ENCODE measurements around the gene PTGS1. TPM values are rescaled to one million over a fixed set of nuclear protein-coding genes. Genes with fewer than 3 reads are reported as not detected.

PTGS1 gene
- total RNA-seq, 1 experiment from 2014 or later = 0.39 TPM

GRCh38 chr9:122337556-122337929 lies 33.3 kb upstream of the PTGS1 start:
- Histone ChIP-seq H3K4me1 (replicated peaks) (no peaks in the 10 kb centered on the region), H3K9me3 (replicated peaks) (no peaks in the 10 kb centered on the region)
- DNase-seq (ENCODE audit: low read depth in 1 of 2, low spot score in 2 of 2) = no peak

GRCh38 chr9:122338536-122338935 lies 32.3 kb upstream of the PTGS1 start:
- H3K9me3 ChIP-seq (replicated peaks) = no peaks in the 10 kb centered on the region
- H3K4me3 ChIP-seq = no peak overlapping the region
- no peaks in the 10 kb centered on the region for H3K4me1 ChIP-seq (replicated peaks)
- H3K27me3 ChIP-seq (replicated peaks) = no peaks in the 10 kb centered on the region
- DNase-seq (ENCODE audit: low read depth in 1 of 2, low spot score in 2 of 2) = no peak
- no peaks in the 10 kb centered on the region for H3K36me3 ChIP-seq
- H3K27ac ChIP-seq = no peak overlapping the region

More at GRCh38 chr9:122337556-122337929, 33.3 kb upstream of the PTGS1 start:
- Histone ChIP-seq H3K4me3 (no peak overlapping the region), H3K27ac (no peak overlapping the region), H3K36me3 (no peaks in the 10 kb centered on the region), H3K27me3 (replicated peaks) (no peaks in the 10 kb centered on the region)

- no peaks in the 10 kb centered on the region for H3K4me1 ChIP-seq (replicated peaks)
- no peaks in the 10 kb centered on the region for H3K27me3 ChIP-seq (replicated peaks)
- DNase-seq (ENCODE audit: low read depth in 1 of 2, low spot score in 2 of 2) = no peak
- H3K36me3 ChIP-seq = no peaks in the 10 kb centered on the region
- H3K27ac ChIP-seq = no peak overlapping the region
- no peaks in the 10 kb centered on the region for H3K9me3 ChIP-seq (replicated peaks)
- H3K4me3 ChIP-seq = no peak overlapping the region
Observed at GRCh38 chr9:122338994-122339393, 31.8 kb upstream of the PTGS1 start.

GRCh38 chr9:122339579-122339978 lies 31.2 kb upstream of the PTGS1 start:
- no peaks in the 10 kb centered on the region for H3K36me3 ChIP-seq
- no peaks in the 10 kb centered on the region for H3K27me3 ChIP-seq (replicated peaks)
- no peaks in the 10 kb centered on the region for H3K9me3 ChIP-seq (replicated peaks)
- H3K4me3 ChIP-seq = no peak overlapping the region
- H3K4me1 ChIP-seq (replicated peaks) = no peaks in the 10 kb centered on the region
- no peak for DNase-seq (ENCODE audit: low read depth in 1 of 2, low spot score in 2 of 2)
- no peak overlapping the region for H3K27ac ChIP-seq

- H3K4me1 ChIP-seq (replicated peaks) = no peaks in the 10 kb centered on the region
- no peak overlapping the region for H3K4me3 ChIP-seq
- no peaks in the 10 kb centered on the region for H3K27me3 ChIP-seq (replicated peaks)
- H3K9me3 ChIP-seq (replicated peaks) = no peaks in the 10 kb centered on the region
- no peaks in the 10 kb centered on the region for H3K36me3 ChIP-seq
- no peak for DNase-seq (ENCODE audit: low read depth in 1 of 2, low spot score in 2 of 2)
- no peak overlapping the region for H3K27ac ChIP-seq
Observed at GRCh38 chr9:122340161-122340560, 30.7 kb upstream of the PTGS1 start.

- DNase-seq (ENCODE audit: low read depth in 1 of 2, low spot score in 2 of 2) = no peak
- Histone ChIP-seq H3K9me3 (replicated peaks) (no peaks in the 10 kb centered on the region), H3K4me1 (replicated peaks) (peaks cover 8% of the 10 kb centered on the region), H3K27ac (no peak overlapping the region), H3K27me3 (replicated peaks) (peaks cover 7% of the 10 kb centered on the region), H3K36me3 (no peaks in the 10 kb centered on the region), H3K4me3 (no peak overlapping the region)
Observed at GRCh38 chr9:122342323-122343050, 28.3 kb upstream of the PTGS1 start.

- peak overlapping the region; percentile 32 for H3K4me3 ChIP-seq
- H3K36me3 ChIP-seq = no peaks in the 10 kb centered on the region
- peaks cover 7% of the 10 kb centered on the region for H3K27me3 ChIP-seq (replicated peaks)
- H3K9me3 ChIP-seq (replicated peaks) = no peaks in the 10 kb centered on the region
- no peak overlapping the region for H3K27ac ChIP-seq
- no peak for DNase-seq (ENCODE audit: low read depth in 1 of 2, low spot score in 2 of 2)
- H3K4me1 ChIP-seq (replicated peaks) = peaks cover 18% of the 10 kb centered on the region
Observed at GRCh38 chr9:122346478-122347347, 24.1 kb upstream of the PTGS1 start.

- Histone ChIP-seq H3K27ac (no peak overlapping the region), H3K9me3 (replicated peaks) (no peaks in the 10 kb centered on the region), H3K27me3 (replicated peaks) (peaks cover 7% of the 10 kb centered on the region), H3K4me3 (peak overlapping the region; percentile 32), H3K36me3 (no peaks in the 10 kb centered on the region), H3K4me1 (replicated peaks) (peaks cover 18% of the 10 kb centered on the region)
- no peak for DNase-seq (ENCODE audit: low read depth in 1 of 2, low spot score in 2 of 2)
Observed at GRCh38 chr9:122347348-122348287, 23.2 kb upstream of the PTGS1 start.

GRCh38 chr9:122348288-122348777 lies 22.5 kb upstream of the PTGS1 start:
- no peak for DNase-seq (ENCODE audit: low read depth in 1 of 2, low spot score in 2 of 2)
- Histone ChIP-seq H3K9me3 (replicated peaks) (no peaks in the 10 kb centered on the region), H3K27ac (no peak overlapping the region), H3K27me3 (replicated peaks) (peaks cover 7% of the 10 kb centered on the region), H3K4me3 (no peak overlapping the region), H3K4me1 (replicated peaks) (peaks cover 18% of the 10 kb centered on the region), H3K36me3 (no peaks in the 10 kb centered on the region)

GRCh38 chr9:122348791-122349190 lies 22.0 kb upstream of the PTGS1 start:
- H3K27ac ChIP-seq = no peak overlapping the region
- peaks cover 18% of the 10 kb centered on the region for H3K4me1 ChIP-seq (replicated peaks)
- DNase-seq (ENCODE audit: low read depth in 1 of 2, low spot score in 2 of 2) = peak in 1 of 2 experiments; percentile 30
- H3K27me3 ChIP-seq (replicated peaks) = peaks cover 7% of the 10 kb centered on the region
- H3K4me3 ChIP-seq = no peak overlapping the region
- no peaks in the 10 kb centered on the region for H3K36me3 ChIP-seq
- no peaks in the 10 kb centered on the region for H3K9me3 ChIP-seq (replicated peaks)

GRCh38 chr9:122349201-122349600 lies 21.6 kb upstream of the PTGS1 start:
- H3K4me1 ChIP-seq (replicated peaks) = peaks cover 18% of the 10 kb centered on the region

GRCh38 chr9:122350577-122351355 lies 20.1 kb upstream of the PTGS1 start:
- no peaks in the 10 kb centered on the region for H3K36me3 ChIP-seq
- no peaks in the 10 kb centered on the region for H3K9me3 ChIP-seq (replicated peaks)
- peaks cover 7% of the 10 kb centered on the region for H3K27me3 ChIP-seq (replicated peaks)
- H3K4me1 ChIP-seq (replicated peaks) = peaks cover 18% of the 10 kb centered on the region
- H3K27ac ChIP-seq = no peak overlapping the region
- no peak overlapping the region for H3K4me3 ChIP-seq
- peak; percentile 68 to 74 for DNase-seq (ENCODE audit: low read depth in 1 of 2, low spot score in 2 of 2)

More at GRCh38 chr9:122349201-122349600, 21.6 kb upstream of the PTGS1 start:
- Histone ChIP-seq H3K27ac (no peak overlapping the region), H3K36me3 (no peaks in the 10 kb centered on the region), H3K27me3 (replicated peaks) (peaks cover 7% of the 10 kb centered on the region), H3K9me3 (replicated peaks) (no peaks in the 10 kb centered on the region), H3K4me3 (no peak overlapping the region)
- DNase-seq (ENCODE audit: low read depth in 1 of 2, low spot score in 2 of 2) = no peak

Measured in SJSA1 (cell line).